ENCODE results near the gene SPATA6L.
"Not testable (repeated sequence)": the region's sequence is repeated elsewhere in the genome, so short reads cannot be mapped to it uniquely, and the experiment has no call there.

SPATA6L gene

DNA sequence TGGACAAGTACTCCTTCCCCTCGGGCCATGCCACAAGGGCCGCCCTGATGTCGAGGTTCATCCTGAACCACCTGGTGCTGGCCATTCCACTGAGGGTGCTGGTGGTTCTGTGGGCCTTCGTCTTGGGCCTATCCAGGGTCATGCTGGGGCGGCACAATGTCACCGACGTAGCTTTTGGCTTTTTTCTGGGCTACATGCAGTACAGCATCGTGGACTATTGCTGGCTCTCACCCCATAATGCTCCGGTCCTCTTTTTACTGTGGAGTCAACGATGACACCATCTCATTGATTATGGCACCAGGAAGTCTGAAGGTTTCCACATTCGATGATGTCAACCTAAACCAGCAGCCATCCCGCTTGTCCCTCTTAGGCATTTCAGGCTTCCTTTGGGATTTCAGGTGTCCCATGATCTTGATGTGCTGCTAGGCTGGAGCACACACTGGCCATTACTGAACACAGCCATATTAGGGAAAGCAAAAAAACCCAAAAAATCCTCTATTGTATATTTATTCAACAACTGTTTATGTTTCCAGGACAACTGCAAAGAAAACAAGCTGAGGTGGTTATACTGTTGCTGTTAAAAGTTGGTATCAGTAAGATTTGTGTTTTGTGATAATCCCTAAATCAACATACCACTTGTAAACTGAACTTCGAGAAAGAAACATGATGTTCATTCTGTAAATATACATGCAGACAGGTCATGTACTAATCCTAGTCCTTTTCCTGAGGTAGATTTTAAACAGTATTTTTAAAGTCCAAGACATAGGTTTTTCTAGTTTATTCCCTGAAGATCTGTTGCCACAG is 3.1 kb downstream of the SPATA6L start:
- peaks cover 55% of the 10 kb centered on the region for H3K4me1 Mint-ChIP-seq
- H3K4me3 Mint-ChIP-seq: peak overlapping the region; percentile 91
- peak overlapping the region; percentile 68 for H3K27ac Mint-ChIP-seq
- ATAC-seq (no peak), DNase-seq (no peak)
- H3K36me3 Mint-ChIP-seq (ENCODE audit: low read depth): no peaks in the 10 kb centered on the region
- H3K27me3 Mint-ChIP-seq: no peaks in the 10 kb centered on the region
- H3K9me3 Mint-ChIP-seq: no peaks in the 10 kb centered on the region

- peak within 1 kb of the TSS; percentile 91 for H3K4me3 Mint-ChIP-seq
- peak; percentile 88 for ATAC-seq
- peak within 1 kb of the TSS; percentile 83 for H3K27ac Mint-ChIP-seq
- no peaks in the 10 kb centered on the region for H3K9me3 Mint-ChIP-seq
- DNase-seq: peak; percentile 80
- no peaks in the 10 kb centered on the region for H3K36me3 Mint-ChIP-seq (ENCODE audit: low read depth)
- H3K27me3 Mint-ChIP-seq: no peaks in the 10 kb centered on the region
- H3K4me1 Mint-ChIP-seq: peaks cover 52% of the 10 kb centered on the region
Observed at GRCh38 chr9:4662108-4662988, 3.9 kb downstream of the SPATA6L start, which contains the start of gene PLPP6. PLPP6 (plus strand) TSS chr9:4662294; CDS start chr9:4662376, 82 bp downstream.

DNA sequence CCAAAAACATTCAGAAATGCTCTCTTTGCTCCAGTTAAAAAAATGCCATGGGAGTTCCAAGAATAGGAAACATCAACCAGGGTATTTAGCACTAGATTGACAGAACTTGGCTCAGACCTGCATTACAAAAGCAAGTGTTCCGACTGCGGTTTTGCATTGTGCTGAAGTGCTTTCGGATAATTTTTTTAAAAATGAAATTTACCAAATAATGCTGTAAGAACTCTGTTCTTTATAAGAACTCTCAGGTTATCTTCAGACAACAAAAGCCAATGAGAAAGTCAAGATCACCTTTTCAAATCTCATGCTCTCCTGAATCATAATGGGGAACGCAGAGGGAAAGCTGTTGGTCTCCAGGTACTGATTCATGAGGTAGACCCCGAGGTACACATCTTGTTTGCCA is 4.7 kb downstream of the SPATA6L start:
- H3K27me3 Mint-ChIP-seq: no peaks in the 10 kb centered on the region
- DNase-seq (no peak), ATAC-seq (no peak)
- H3K9me3 Mint-ChIP-seq: no peaks in the 10 kb centered on the region
- peaks cover 47% of the 10 kb centered on the region for H3K4me1 Mint-ChIP-seq
- H3K4me3 Mint-ChIP-seq: peak overlapping the region; percentile 91
- H3K36me3 Mint-ChIP-seq (ENCODE audit: low read depth): no peaks in the 10 kb centered on the region
- H3K27ac Mint-ChIP-seq: peak overlapping the region; percentile 83

GRCh38 chr9:4661165-4661564 is 5.1 kb downstream of the SPATA6L start:
- no peaks in the 10 kb centered on the region for H3K36me3 Mint-ChIP-seq (ENCODE audit: low read depth)
- no peak for ATAC-seq
- no peak for DNase-seq
- H3K4me1 Mint-ChIP-seq: peaks cover 42% of the 10 kb centered on the region
- peak overlapping the region; percentile 83 for H3K27ac Mint-ChIP-seq
- H3K9me3 Mint-ChIP-seq: no peaks in the 10 kb centered on the region
- no peaks in the 10 kb centered on the region for H3K27me3 Mint-ChIP-seq
- H3K4me3 Mint-ChIP-seq: peak overlapping the region; percentile 91

DNA sequence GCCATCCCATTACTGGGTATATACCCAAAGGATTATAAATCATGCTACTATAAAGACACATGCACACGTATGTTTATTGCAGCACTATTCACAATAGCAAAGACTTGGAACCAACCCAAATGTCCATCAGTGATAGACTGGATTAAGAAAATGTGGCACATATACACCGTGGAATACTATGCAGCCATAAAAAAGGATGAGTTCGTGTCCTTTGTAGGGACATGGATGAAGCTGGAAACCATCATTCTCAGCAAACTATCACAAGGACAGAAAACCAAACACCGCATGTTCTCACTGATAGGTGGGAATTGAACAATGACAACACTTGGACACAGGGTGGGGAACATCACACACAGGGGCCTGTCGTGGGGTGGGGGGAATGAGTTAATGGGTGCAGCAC is 5.6 kb downstream of the SPATA6L start:
- not testable (repeated sequence) for ATAC-seq; H3K27me3 Mint-ChIP-seq; H3K4me3 Mint-ChIP-seq; H3K9me3 Mint-ChIP-seq; H3K36me3 Mint-ChIP-seq (ENCODE audit: low read depth); DNase-seq; H3K27ac Mint-ChIP-seq
- peaks cover 37% of the 10 kb centered on the region for H3K4me1 Mint-ChIP-seq

DNA sequence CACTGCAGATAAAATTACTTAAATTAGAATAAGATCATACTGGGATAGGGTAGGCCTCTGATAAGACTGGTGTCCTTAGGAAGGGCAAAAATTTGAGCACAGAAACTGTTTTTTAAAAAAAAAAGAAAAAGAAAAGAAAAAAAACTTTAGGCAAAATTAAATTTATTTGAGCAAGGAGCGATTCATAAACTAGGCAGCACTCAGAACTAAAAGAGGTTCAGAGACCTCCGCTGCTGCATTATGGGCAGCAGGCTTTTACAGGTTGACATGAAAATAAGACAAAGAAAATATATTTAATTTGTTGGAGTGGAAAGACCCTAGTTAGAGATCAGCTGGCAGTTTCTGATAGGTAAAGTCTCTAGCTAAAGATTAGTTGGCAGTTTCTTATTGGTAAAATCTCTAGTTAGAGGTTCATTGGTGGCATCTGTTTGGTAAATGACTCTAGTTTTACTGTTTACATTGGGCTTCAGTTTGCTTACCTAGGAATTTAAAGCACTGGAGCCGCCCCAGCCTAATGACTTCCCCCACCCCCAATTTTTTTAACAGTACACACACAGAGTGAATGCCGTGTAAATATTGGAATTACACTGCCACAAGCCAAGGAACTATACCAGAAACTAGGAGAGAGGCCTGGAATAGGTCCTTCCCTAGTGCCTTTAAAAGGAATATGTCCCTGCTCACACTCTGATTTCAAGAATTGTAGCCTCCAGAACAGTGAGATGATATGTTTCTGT is 8.7 kb downstream of the SPATA6L start:
- no peaks in the 10 kb centered on the region for H3K9me3 Mint-ChIP-seq
- no peaks in the 10 kb centered on the region for H3K36me3 Mint-ChIP-seq (ENCODE audit: low read depth)
- H3K4me3 Mint-ChIP-seq: no peak overlapping the region
- H3K27me3 Mint-ChIP-seq: no peaks in the 10 kb centered on the region
- H3K4me1 Mint-ChIP-seq: peaks cover 18% of the 10 kb centered on the region
- ATAC-seq (no peak), DNase-seq (no peak)
- H3K27ac Mint-ChIP-seq: no peak overlapping the region

- Mint-ChIP-seq H3K4me1 (peaks cover 13% of the 10 kb centered on the region), H3K27me3 (no peaks in the 10 kb centered on the region), H3K9me3 (no peaks in the 10 kb centered on the region), H3K27ac (no peak overlapping the region), H3K36me3 (ENCODE audit: low read depth) (no peaks in the 10 kb centered on the region), H3K4me3 (no peak overlapping the region)
- no peak for ATAC-seq
- DNase-seq: no peak
Observed at GRCh38 chr9:4656621-4657020, 9.7 kb downstream of the SPATA6L start.

- not testable (repeated sequence) for H3K27ac Mint-ChIP-seq; H3K27me3 Mint-ChIP-seq; H3K36me3 Mint-ChIP-seq (ENCODE audit: low read depth); DNase-seq; H3K9me3 Mint-ChIP-seq; ATAC-seq; H3K4me3 Mint-ChIP-seq; H3K4me1 Mint-ChIP-seq
Observed at GRCh38 chr9:4656196-4656595, 10.1 kb downstream of the SPATA6L start.

DNA sequence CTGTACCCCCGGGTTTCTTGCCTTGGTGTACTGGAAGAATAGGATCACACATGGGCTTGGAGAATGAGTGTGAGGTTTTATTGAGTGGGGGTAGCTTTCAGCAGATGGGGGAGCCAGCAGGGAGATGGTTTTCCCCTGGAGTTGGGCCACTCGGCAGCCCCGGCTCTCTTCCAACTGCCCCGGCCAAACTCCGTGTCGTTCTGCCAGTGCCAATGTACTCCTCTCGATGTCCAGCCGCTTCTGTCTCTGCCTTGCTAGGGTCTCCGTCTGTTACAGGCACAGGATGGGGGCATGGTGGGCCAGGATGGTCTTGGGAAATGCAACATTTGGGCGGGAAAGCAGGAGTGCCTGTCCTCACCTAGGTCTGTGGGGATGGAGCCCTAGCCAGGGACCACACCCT is 11.7 kb downstream of the SPATA6L start:
- ATAC-seq (no peak), DNase-seq (no peak)
- H3K4me1 Mint-ChIP-seq: peaks cover 10% of the 10 kb centered on the region
- no peaks in the 10 kb centered on the region for H3K9me3 Mint-ChIP-seq
- H3K27me3 Mint-ChIP-seq: no peaks in the 10 kb centered on the region
- H3K36me3 Mint-ChIP-seq (ENCODE audit: low read depth): no peaks in the 10 kb centered on the region
- H3K4me3 Mint-ChIP-seq: no peak overlapping the region
- H3K27ac Mint-ChIP-seq: no peak overlapping the region

GRCh38 chr9:4654084-4654483 is 12.2 kb downstream of the SPATA6L start:
- H3K4me3 Mint-ChIP-seq: no peak overlapping the region
- no peak for DNase-seq
- no peak for ATAC-seq
- no peaks in the 10 kb centered on the region for H3K36me3 Mint-ChIP-seq (ENCODE audit: low read depth)
- no peak overlapping the region for H3K27ac Mint-ChIP-seq
- H3K4me1 Mint-ChIP-seq: peaks cover 10% of the 10 kb centered on the region
- no peaks in the 10 kb centered on the region for H3K27me3 Mint-ChIP-seq
- no peaks in the 10 kb centered on the region for H3K9me3 Mint-ChIP-seq

- Mint-ChIP-seq H3K4me3 (no peak overlapping the region), H3K27ac (no peak overlapping the region), H3K9me3 (no peaks in the 10 kb centered on the region), H3K27me3 (no peaks in the 10 kb centered on the region), H3K36me3 (ENCODE audit: low read depth) (no peaks in the 10 kb centered on the region), H3K4me1 (no peaks in the 10 kb centered on the region)
- no peak for ATAC-seq
- DNase-seq: no peak
Observed at GRCh38 chr9:4642351-4642750, 23.9 kb downstream of the SPATA6L start.

- H3K4me1 Mint-ChIP-seq: no peaks in the 10 kb centered on the region
- H3K9me3 Mint-ChIP-seq: no peaks in the 10 kb centered on the region
- H3K27ac Mint-ChIP-seq: no peak overlapping the region
- no peaks in the 10 kb centered on the region for H3K27me3 Mint-ChIP-seq
- peak; percentile 54 for DNase-seq
- ATAC-seq: no peak
- H3K36me3 Mint-ChIP-seq (ENCODE audit: low read depth): no peaks in the 10 kb centered on the region
- no peak overlapping the region for H3K4me3 Mint-ChIP-seq
Observed at GRCh38 chr9:4640027-4640426, 26.3 kb downstream of the SPATA6L start.

GRCh38 chr9:4639420-4639819 is 26.9 kb downstream of the SPATA6L start:
- H3K27ac Mint-ChIP-seq: no peak overlapping the region
- no peaks in the 10 kb centered on the region for H3K27me3 Mint-ChIP-seq
- no peaks in the 10 kb centered on the region for H3K9me3 Mint-ChIP-seq
- H3K4me3 Mint-ChIP-seq: no peak overlapping the region
- H3K4me1 Mint-ChIP-seq: no peaks in the 10 kb centered on the region
- DNase-seq: no peak
- H3K36me3 Mint-ChIP-seq (ENCODE audit: low read depth): no peaks in the 10 kb centered on the region
- ATAC-seq: no peak

GRCh38 chr9:4638968-4639367 is 27.3 kb downstream of the SPATA6L start:
- Mint-ChIP-seq H3K9me3 (no peaks in the 10 kb centered on the region), H3K27ac (no peak overlapping the region)

More at GRCh38 chr9:4638968-4639367, 27.3 kb downstream of the SPATA6L start:
- DNase-seq: no peak
- Mint-ChIP-seq H3K36me3 (ENCODE audit: low read depth) (no peaks in the 10 kb centered on the region), H3K27me3 (no peaks in the 10 kb centered on the region), H3K4me1 (no peaks in the 10 kb centered on the region), H3K4me3 (no peak overlapping the region)
- ATAC-seq: no peak
